SK-N-MC (cell line): ENCODE results near the gene WDR33.

ENCODE experiments used
- DNase-seq: peaks from one replicate; pipeline ENCODE4 v3.0.0-alpha.2; 2011; ENCODE audit warnings: low read depth, low spot score
- H3K27ac ChIP-seq: fragments of 200-600 bp; sonication (generic); 2 replicates; pipeline ENCODE4 v1.5.1; 2016; ENCODE audit warnings: mixed run types
- H3K36me3 ChIP-seq: fragments of 200-600 bp; sonication (generic); 2 replicates; pipeline ENCODE4 v1.6.1; 2017; ENCODE audit warnings: antibody characterized with exemption, low read length, mixed read lengths; ENCODE audit not compliant: insufficient read depth
- H3K4me3 ChIP-seq: fragments of 200-600 bp; sonication (generic); 2 replicates; pipeline ENCODE4 v1.5.1; 2016
- H3K9ac ChIP-seq: fragments of 200-600 bp; sonication (generic); 2 replicates; pipeline ENCODE4 v1.8.0; 2017; ENCODE audit warnings: mixed run types, mixed read lengths; ENCODE audit not compliant: insufficient read length
- H3K9me3 ChIP-seq: fragments of 200-600 bp; sonication (generic); 2 replicates; pipeline ENCODE4 v1.6.1; 2017; ENCODE audit warnings: low read depth, mild to moderate bottlenecking, antibody characterized with exemption, low read length, moderate library complexity, mixed read lengths
- EZH2 ChIP-seq: fragments of 200-600 bp; sonication (generic); IDR thresholded peaks from one replicate; pipeline ENCODE4 v1.6.1; 2017; ENCODE audit warnings: antibody characterized with exemption
- FOXP2 ChIP-seq: optimal IDR thresholded peaks from 2 replicates; pipeline ENCODE3; 2011; ENCODE audit warnings: mild to moderate bottlenecking, moderate library complexity; ENCODE audit not compliant: insufficient read depth; ENCODE audit errors: extremely low read length, control extremely low read depth
- POLR2AphosphoS5 ChIP-seq: IDR thresholded peaks from 2 replicates; pipeline ENCODE4 v1.6.1; 2012; ENCODE audit warnings: mild to moderate bottlenecking, low read depth, low read length, borderline replicate concordance

The WDR33 gene

DNA sequence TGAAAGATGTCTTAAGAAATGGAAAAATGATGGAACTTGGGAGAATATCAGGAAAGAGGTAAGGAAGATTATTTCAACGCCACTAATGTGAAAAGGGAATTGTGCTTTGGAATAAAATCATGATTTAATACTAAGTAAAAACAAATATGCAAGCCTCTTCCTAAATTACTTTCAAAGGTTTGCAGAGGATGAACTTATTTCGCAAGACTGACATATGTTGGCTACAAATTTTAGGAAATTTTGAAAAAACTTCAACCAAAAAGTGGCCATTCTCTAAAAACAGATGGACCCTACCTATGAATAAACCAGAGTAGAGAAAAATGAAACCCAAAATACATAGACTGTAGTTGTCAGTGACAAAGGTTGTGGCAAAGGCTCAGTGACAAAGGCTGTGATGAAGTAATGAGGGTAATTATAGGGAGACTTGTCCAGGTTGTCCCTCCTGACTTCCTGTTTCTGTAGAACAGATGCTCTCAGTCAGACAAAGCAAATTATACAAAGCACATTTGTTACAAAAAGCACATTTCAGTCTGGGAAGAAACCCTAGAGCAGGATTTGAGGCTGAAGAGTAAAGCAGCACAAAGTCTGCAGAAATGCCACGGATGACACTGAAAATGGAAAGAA, 70.2 kb downstream of the WDR33 start:
- no peak for TF ChIP-seq EZH2
- no peak for TF ChIP-seq FOXP2
- no peak for TF ChIP-seq POLR2AphosphoS5
- Histone ChIP-seq H3K9ac (no peak overlapping the region), H3K9me3 (no peaks in the 10 kb centered on the region), H3K27ac (no peak overlapping the region), H3K36me3 (peaks cover 53% of the 10 kb centered on the region), H3K4me3 (no peak overlapping the region)
- DNase-seq, result no peak

DNA sequence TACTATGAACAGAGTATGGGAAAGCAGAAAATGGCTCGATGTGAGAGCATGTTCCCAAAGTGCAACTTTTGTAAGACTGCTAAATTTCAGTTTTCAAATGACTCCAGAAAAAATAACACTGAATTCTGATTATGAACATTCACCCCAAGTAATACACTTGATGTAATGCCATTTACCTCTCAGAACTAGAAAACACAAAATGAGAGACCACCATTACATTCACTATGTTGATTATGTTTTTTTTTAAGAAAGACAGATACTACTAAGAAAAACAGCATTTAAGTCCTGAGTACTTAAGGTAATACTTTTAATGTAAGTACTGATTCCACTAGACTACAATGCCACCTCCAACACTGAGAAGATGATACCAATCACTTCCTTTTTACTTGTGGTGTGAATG, 71.2 kb downstream of the WDR33 start:
- no peak overlapping the region for H3K27ac ChIP-seq
- no peak overlapping the region for H3K4me3 ChIP-seq
- no peaks in the 10 kb centered on the region for H3K9me3 ChIP-seq
- DNase-seq, result no peak
- no peak for TF ChIP-seq EZH2
- peaks cover 45% of the 10 kb centered on the region for H3K36me3 ChIP-seq
- H3K9ac ChIP-seq, result no peak overlapping the region

DNA sequence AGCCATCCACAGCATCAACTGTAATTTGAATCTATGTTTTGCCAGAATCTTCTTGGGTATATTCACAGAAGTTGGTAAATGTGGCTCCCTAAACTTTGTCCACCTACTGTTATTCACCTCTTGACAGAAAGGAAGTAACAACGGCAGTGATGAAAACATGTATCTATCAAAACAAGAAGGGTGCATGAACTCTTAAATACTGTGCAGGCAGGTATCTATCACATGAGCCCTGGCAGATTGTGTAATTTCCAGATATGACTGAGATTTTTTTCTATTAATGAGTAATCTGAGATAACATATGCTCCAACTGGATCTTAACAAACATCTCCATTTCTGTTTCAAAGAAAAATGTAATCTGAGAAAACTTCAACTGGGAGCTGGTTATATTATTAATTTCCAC, 73.1 kb downstream of the WDR33 start:
- H3K36me3 ChIP-seq, result peaks cover 36% of the 10 kb centered on the region
- DNase-seq, result no peak
- no peak overlapping the region for H3K4me3 ChIP-seq
- no peak for TF ChIP-seq POLR2AphosphoS5
- TF ChIP-seq FOXP2, result no peak
- TF ChIP-seq EZH2, result no peak
- H3K27ac ChIP-seq, result no peak overlapping the region
- H3K9ac ChIP-seq, result no peak overlapping the region
- H3K9me3 ChIP-seq, result no peaks in the 10 kb centered on the region

DNA sequence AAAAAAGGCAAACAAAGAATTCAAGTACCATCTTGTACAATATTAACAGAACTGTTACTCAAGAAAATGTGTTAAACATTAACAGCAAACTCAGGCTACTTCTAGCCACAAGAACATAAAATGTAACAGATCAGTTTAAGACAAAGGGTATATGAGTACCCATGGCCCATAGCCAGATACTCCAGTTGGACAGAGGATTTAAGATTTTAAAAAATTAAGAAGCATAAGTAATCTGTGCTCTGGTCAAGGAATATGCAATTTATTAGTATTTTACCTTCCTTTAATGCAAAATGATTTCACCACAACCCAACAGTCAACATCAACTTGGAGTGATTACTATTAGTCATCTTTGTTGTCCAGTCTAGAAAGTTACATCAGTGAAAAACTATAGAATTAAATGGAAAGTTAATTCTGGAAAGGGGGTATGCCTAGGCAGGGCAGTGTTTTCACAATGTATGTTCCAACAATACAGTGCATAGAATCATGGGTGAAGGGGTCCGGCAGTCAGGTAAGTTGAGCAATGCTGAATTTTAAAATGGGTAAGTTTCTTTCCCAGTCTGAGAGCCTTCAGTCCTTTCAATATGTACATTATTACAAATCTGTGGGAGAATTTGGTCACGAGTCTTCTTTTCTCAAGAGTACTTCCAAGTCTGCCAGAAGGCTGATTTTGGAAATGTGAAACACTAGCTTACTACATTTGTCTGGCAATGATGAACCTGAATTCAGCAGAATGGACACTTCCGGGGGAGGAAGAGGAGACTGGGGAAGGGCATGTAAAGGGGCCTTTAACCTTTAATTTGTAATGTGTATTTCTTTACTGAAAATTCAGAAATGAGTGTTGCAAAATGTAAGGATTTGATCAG, 75.2 kb downstream of the WDR33 start:
- no peak for DNase-seq
- Histone ChIP-seq H3K36me3 (peaks cover 30% of the 10 kb centered on the region), H3K9ac (no peak overlapping the region)

DNA sequence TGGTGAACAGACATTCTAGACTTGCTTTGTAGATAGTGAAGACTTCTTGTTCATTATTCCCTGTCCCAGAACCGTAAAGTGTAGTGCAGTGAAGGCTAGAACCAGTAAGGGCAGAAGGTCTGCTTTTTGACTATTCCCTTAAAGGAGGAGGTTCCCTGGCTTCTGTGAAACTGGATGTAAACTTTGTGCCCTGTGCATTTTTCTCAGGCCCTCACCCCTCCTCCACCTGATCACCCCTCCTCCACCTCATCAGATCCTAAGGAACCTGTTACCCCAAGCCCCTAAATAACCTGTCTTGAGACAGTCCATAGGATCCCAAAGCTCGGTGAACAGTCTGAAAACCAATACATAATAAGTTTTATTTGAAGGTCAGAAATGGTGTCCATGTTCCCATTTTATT, 75.9 kb downstream of the WDR33 start:
- TF ChIP-seq FOXP2 (no peak), EZH2 (no peak), POLR2AphosphoS5 (no peak)
- Histone ChIP-seq H3K9ac (no peak overlapping the region), H3K27ac (peak overlapping the region; percentile 3; the same call in 1 of the 2 replicates), H3K4me3 (no peak overlapping the region), H3K9me3 (no peaks in the 10 kb centered on the region), H3K36me3 (peaks cover 23% of the 10 kb centered on the region)
- no peak for DNase-seq

More for the DNA sequence above, 75.2 kb downstream of the WDR33 start:
- Histone ChIP-seq H3K4me3 (no peak overlapping the region), H3K9me3 (no peaks in the 10 kb centered on the region), H3K27ac (peak overlapping the region; percentile 3; the same call in 1 of the 2 replicates)
- TF ChIP-seq POLR2AphosphoS5, result no peak
- TF ChIP-seq EZH2, result no peak
- TF ChIP-seq FOXP2, result no peak

DNA sequence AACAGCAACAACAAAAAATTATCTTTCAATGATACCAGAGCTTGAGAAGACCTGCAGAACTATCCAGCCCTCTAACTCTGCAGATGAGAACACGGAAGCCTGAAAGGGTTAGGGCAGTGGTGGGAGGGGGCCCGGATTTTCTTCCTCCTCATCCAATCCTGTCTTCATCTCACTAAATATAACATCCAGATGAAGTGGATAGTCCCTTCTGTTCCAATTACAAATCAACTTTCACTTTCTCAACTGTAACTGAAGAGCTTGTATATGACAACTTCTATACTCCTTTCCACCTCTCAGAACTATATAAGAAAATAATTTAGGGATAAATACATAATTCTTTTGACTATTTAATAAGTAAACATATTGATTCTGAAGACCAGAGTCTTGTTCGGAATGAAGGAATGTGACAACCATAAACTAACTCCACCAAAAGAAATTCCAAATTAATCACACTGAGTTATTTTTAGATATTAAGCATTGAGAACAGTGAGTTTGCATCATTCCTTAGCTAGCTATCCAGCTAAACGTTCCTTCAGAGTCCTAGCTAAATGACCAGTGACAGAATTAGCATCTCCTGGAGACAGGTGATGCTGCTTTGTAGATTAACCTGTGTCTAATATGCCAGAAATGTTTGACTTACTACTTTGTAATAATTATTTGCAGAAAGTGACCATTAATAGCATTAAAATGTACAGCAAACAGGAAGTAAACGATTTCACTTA, 77.0 kb downstream of the WDR33 start:
- Histone ChIP-seq H3K4me3 (no peak overlapping the region), H3K27ac (peak overlapping the region; percentile 3; the same call in 1 of the 2 replicates), H3K9me3 (no peaks in the 10 kb centered on the region), H3K36me3 (peaks cover 13% of the 10 kb centered on the region), H3K9ac (no peak overlapping the region)
- DNase-seq, result no peak
- TF ChIP-seq EZH2, result no peak
- TF ChIP-seq FOXP2, result no peak
- no peak for TF ChIP-seq POLR2AphosphoS5

DNA sequence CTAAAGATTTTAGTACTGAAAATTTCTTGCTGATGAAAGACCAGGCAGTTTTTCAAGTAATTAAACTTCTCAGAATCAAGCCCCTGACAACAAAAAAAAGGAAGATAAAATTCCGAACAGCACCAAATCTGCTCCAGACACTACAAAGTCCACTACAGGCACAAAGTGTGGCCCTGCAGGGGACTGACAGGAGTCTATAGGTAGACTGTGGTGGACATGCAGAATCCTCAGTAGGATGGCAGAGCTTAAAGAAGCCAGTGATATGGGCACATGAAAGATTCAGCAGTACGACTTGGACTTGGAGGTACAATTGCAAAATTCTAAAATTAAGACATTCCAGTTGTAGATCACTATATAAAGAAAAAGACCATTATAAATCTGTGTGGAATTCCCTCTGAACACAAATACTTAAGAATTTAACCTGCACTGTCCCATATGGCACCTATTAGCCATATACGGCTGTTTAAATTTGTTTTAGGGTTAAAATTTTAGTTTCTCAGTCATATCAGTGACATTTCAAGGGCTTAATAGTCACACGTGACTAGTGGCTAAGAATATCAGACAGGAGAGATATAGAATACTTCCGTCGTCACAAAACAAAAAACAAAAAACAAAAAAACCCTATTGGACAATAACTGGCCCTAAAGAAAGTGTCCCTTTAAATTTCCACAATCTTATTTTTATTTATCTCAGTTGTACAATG, 77.7 kb downstream of the WDR33 start:
- Histone ChIP-seq H3K4me3 (no peak overlapping the region), H3K36me3 (peaks cover 13% of the 10 kb centered on the region), H3K9me3 (no peaks in the 10 kb centered on the region), H3K27ac (peak overlapping the region; percentile 52), H3K9ac (no peak overlapping the region)
- TF ChIP-seq FOXP2, result no peak
- no peak for TF ChIP-seq EZH2
- no peak for TF ChIP-seq POLR2AphosphoS5
- no peak for DNase-seq

DNA sequence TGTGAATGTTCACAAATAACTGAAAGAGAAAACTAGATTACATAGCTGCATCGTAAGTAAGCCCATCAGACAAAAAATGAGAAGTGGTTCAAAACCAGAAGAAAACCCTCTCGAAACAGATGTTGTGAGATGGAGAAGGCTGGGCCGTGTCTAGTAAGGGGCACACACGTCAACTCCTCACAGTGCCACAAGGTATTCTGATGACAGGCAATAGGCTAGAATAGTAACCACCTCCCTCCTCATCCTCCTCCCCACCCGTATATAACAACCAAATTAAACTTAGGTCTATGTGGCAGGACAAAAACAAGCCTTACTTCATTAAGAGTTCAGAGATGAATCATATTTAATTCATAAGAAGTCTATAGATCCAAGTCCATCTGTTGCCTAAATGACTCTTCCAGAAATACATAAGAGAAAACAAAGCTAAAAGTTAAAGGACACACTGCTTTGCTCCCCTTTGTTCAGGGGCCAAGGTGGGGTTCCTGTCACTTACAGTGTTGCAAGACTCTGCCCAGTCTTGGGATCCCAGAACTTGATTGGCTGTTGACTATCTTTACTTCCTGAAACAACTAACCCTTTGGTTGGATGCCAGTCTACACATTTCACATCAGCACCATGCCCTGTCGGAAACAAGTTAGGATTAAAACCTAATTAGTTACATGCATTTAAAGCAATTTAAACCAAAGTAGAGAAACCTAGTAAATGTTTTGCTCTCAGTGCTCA, 84.7 kb downstream of the WDR33 start:
- DNase-seq, result no peak
- Histone ChIP-seq H3K4me3 (no peak overlapping the region), H3K9ac (no peak overlapping the region), H3K27ac (no peak overlapping the region), H3K36me3 (peaks cover 38% of the 10 kb centered on the region), H3K9me3 (no peaks in the 10 kb centered on the region)
- no peak for TF ChIP-seq POLR2AphosphoS5
- TF ChIP-seq FOXP2, result no peak
- TF ChIP-seq EZH2, result no peak
